Measurements from ENCODE around the gene STON2.

STON2 gene

DNA sequence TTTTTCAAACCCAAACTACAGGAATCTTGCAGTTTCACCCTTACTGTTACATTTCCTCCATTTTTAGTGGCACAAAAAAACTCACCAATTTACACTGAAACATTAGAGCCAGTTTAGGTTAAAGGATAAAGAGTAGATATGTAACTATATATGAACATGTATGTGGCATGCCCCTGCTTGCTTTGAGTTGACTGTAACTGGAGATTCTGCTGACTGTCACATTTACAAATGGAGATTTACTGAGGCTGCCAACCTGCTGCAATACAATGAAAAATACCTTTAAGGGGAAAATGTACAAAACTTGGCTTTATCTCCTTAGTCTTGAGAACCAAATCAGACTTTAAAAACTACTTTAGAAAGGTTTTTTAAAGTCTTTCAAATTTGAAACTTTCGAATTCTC is 28.3 kb downstream of the STON2 start:
- H3K4me3 ChIP-seq (ENCODE audit: low read length) = no peak overlapping the region
- no peak for TF ChIP-seq ZNF274 (IDR thresholded peaks at IDR 0.05; ENCODE audit: low read depth, low read length)

DNA sequence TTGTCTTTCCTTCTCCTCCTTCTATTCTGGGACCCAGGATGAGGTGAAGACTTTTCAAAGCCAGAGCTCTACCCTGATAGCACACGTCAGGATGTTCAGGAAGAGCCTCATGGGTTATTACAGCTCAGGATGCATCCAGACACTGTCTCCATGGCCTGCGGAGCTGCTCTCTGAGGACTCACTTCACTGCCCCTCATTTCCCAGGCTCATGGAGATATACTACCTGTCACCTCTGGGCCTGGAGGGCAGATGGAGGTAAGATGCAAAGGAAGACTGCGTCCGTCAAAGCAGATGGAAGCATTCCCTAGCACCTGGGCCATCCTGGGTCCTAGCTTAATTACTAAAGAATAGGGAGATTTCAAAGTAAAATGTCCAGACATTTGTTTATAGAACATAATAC is 32.6 kb downstream of the STON2 start:
- H3K4me3 ChIP-seq (ENCODE audit: low read length) = no peak overlapping the region
- TF ChIP-seq ZNF274 (IDR thresholded peaks at IDR 0.05; ENCODE audit: low read depth, low read length) = no peak

- H3K4me3 ChIP-seq (ENCODE audit: low read length) = no peak overlapping the region
- TF ChIP-seq ZNF274 (IDR thresholded peaks at IDR 0.05; ENCODE audit: low read depth, low read length) = no peak
Measured at GRCh38 chr14:81366884-81367283, 33.2 kb downstream of the STON2 start.

GRCh38 chr14:81366214-81366613 is 33.9 kb downstream of the STON2 start:
- TF ChIP-seq ZNF274 (IDR thresholded peaks at IDR 0.05; ENCODE audit: low read depth, low read length) = no peak
- no peak overlapping the region for H3K4me3 ChIP-seq (ENCODE audit: low read length)

DNA sequence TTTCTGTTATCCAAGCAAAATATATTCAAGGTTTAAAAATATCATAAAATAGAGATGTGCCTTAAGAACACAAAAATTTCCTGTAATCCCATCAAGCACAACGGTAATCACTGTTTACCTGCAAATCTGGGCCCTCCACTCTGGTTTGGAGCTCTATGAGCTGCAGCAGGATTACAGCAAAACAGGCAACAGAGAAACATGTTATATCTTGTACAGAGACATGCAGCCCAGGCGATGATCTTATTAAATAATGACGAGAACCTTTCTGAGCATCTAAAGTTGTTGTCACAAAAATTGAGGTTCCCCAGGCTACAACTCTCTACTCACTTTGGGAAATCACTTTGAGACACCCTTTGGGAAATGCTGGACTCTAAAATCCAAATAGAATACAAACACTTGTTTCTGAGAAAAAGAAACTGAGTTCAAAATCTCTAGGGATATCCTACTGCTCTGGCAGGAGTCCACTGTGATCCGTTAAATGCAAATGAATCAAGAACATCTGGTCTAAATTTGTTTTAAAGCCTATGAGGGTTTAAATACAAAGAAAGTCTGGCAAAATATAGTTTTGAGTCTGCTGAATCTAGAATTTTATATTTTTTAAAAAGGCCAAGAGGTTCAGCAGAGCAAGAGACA is 36.3 kb downstream of the STON2 start:
- no peak for TF ChIP-seq ZNF274 (IDR thresholded peaks at IDR 0.05; ENCODE audit: low read depth, low read length)
- no peak overlapping the region for H3K4me3 ChIP-seq (ENCODE audit: low read length)

DNA sequence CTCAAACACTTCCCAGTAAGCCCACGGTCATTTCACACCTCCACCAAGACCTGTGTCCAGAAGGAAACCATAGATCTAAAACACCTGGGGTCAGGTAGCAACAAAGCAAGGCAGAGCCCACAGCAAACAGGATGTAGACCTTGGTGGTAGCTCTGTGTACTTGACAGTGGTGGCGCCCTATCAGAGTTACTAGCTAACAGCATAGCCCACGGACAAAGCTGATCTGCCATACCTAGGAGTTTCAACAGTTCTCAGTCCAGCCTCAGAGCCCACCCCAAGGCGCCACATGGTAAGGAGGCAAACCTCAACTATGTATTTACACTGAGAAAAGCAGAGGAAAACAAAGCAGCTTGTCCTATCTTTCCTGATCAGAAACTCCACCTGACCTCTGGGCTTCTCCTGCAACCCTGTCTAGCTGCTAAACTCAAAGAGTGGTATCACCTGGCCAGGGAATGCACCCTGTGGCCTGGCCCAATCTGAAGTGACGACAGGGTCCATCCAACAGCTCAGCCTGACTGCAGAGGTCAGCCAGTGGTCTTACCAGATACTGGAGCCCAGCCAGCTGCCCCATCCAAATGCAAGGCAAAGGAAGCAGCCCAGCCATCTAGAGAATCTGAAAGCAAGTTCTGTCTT is 46.3 kb downstream of the STON2 start:
- TF ChIP-seq ZNF274 (IDR thresholded peaks at IDR 0.05; ENCODE audit: low read depth, low read length) = no peak

DNA sequence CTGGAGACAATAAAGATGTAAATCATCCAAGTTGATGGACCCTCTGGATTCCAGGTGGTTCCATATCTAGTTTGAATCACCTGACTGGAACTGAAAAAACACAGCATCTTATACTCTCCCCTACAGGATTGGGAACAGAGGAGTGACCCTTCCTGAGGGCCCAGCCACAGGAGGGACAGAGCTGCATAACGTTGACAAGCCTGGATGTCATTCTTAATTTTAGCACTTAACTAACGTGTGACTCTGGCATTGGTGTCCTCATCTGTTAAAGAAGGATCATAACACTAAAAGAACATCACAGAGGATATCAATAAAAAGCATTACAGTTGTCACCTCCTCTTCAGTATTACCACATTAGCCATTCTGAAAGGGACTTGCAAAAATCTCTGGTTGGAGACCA is 47.7 kb downstream of the STON2 start:
- H3K4me3 ChIP-seq (ENCODE audit: low read length) = no peak overlapping the region

More for the DNA sequence above, 46.3 kb downstream of the STON2 start:
- no peak overlapping the region for H3K4me3 ChIP-seq (ENCODE audit: low read length)

GRCh38 chr14:81351205-81351604 is 48.9 kb downstream of the STON2 start:
- H3K4me3 ChIP-seq (ENCODE audit: low read length) = no peak overlapping the region
- no peak for TF ChIP-seq ZNF274 (IDR thresholded peaks at IDR 0.05; ENCODE audit: low read depth, low read length)

More for the DNA sequence above, 47.7 kb downstream of the STON2 start:
- no peak for TF ChIP-seq ZNF274 (IDR thresholded peaks at IDR 0.05; ENCODE audit: low read depth, low read length)

DNA sequence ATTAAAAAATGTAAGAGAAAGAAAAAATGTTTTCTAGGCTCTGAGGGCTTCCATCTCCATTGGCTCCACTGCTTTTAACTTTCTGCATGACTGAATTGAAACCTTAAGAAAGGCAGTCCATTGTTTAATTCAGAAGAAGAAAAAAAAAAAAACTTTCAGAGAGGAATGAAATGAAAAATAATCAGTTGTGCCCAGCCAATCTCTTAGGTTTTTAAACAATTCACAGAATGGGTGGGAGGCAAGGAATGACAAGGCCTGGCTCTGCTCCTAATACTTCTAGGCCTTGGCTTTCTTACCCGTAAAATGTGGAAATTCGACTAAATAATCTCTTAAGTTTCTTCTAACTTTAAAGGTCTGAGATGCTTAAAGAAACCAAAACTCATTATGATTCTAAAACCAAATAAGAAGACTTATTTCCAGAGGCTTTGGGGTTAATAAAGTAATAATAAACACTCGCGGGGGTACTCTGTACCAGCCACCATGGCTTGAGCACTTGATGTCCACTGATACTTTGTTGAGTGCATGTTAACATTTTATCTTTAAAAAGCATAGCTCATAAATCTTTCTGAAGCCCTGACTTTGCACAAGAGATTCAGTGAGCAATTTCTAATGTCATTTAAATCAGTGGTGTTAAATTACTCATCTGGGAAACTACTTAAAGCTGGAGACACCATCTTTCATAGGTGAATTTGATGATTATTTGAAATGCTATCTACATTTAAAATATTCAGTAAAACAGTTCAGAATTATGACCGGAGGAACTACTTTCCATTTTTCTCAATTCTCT is 49.6 kb downstream of the STON2 start:
- no peak for TF ChIP-seq ZNF274 (IDR thresholded peaks at IDR 0.05; ENCODE audit: low read depth, low read length)
- no peak overlapping the region for H3K4me3 ChIP-seq (ENCODE audit: low read length)

- H3K4me3 ChIP-seq (ENCODE audit: low read length) = no peak overlapping the region
- TF ChIP-seq ZNF274 (IDR thresholded peaks at IDR 0.05; ENCODE audit: low read depth, low read length) = no peak
Measured at GRCh38 chr14:81348061-81348460, 52.1 kb downstream of the STON2 start.

DNA sequence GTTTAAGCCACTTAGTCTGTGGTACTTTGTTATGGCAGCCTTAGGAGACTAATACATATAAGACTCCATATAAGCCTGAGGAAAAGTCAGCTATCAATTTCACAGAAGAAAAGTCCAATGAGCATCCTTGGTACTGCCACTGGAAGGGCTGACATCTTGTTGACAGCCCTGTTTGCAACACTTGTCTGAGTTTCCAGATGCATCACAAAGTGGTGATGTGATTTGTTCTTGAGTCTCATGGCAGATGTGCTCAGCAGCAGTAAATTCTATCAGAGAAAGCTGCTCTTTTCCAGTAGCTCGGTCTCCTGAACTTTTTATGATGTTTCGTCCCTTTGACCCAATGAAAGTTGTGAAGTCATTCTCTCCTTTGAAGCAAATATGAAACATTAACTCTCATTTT is 54.3 kb downstream of the STON2 start:
- no peak for TF ChIP-seq ZNF274 (IDR thresholded peaks at IDR 0.05; ENCODE audit: low read depth, low read length)

DNA sequence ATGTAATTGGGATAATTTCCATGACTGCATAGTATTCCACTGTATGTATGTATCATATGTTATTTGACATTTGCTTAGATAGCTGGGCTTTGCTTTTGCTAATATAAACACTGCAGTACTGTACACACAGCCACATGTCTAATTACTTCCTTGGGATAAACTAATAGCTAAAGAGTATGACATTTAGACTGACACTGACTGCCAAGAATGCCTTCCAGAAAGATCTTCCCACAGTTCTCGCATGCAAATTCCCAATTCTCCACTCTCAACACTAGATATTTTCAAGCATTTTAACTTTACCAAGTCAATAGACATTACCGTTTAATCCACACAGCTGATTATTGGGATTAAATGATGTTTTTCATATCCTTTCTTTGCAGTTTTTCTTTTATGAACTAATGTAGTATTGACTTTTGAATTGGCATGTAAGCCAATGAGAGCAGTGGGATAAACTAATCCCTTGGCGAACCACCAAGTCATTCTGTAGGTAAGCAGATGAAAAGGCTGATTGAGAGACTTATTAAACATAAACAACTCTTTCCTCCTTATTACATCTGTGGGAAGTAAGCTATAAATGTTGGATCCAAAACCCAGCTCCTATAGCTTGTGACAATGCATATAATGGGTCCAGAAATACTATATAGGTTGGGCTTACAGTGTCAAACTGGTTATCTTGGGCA is 55.5 kb downstream of the STON2 start:
- H3K4me3 ChIP-seq (ENCODE audit: low read length) = no peak overlapping the region
- TF ChIP-seq ZNF274 (IDR thresholded peaks at IDR 0.05; ENCODE audit: low read depth, low read length) = no peak

More for the DNA sequence above, 54.3 kb downstream of the STON2 start:
- H3K4me3 ChIP-seq (ENCODE audit: low read length) = no peak overlapping the region

DNA sequence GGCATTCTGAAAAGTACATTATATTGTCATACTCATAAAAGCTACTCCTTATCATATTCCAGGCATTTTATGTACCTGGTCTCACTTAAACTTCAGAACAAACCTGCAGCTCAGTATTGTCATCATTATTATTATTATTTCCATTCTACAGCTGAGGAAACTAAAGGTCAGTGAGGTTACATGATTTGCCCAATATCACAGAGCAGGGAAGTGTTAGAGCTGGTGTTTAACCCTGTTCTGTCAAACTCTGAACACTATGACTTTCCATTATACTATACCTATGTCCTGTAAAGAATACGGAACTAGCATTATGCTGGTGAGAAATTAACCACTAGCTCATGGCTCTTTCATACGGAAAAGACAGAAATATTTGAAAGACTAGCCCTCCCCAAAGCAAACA is 56.4 kb downstream of the STON2 start:
- TF ChIP-seq ZNF274 (IDR thresholded peaks at IDR 0.05; ENCODE audit: low read depth, low read length) = no peak
- no peak overlapping the region for H3K4me3 ChIP-seq (ENCODE audit: low read length)

DNA sequence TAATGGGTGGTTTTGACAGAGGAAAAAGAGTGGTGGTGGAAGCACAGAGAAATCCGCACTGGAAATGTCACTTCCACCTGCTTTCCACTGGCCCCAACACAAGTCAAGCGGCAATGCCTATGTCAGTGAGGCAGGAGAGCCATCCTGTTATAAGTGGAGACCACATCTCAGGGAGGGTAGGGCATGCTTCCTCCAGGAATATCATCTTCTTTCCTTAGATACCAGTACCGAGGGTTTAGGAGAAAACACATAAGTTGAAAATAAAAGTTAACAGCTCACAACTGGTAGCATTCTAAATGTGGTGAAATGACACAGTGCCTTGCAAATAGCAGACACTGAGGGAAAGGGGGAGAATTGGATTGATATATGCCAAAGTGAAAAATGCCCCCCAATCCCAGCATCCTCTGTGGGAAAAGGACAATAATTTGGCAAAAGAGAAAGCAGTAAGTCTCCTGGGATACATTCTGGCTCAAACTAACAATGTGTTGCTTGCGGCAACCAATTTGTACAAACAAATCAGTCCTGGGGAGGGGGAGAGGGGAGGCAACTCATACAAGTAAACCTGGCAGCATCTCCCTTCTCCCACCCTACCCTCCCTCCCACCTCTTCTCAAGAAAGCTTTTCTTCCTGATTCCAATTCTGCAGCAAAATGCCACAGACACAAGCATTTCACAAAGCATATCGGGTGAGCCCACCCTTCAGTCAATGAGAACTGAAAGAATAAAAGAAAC is 57.1 kb downstream of the STON2 start:
- TF ChIP-seq ZNF274 (IDR thresholded peaks at IDR 0.05; ENCODE audit: low read depth, low read length) = no peak

More for the DNA sequence above, 57.1 kb downstream of the STON2 start:
- no peak overlapping the region for H3K4me3 ChIP-seq (ENCODE audit: low read length)
